Common myeloid progenitor, CD34-positive (primary cell): ENCODE data around the gene AGFG1.

ENCODE experiments used
- CTCF ChIA-PET: fragments of 350-600 bp; sonication (Branson Sonifier 250); formaldehyde crosslinking; loops from one replicate; lab custom pipeline; 2021; ENCODE audit warnings: antibody characterized with exemption; lab: Charles Lee
- POLR2A ChIA-PET: fragments of 350-600 bp; sonication (Branson Sonifier 250); formaldehyde crosslinking; loops from one replicate; lab custom pipeline; 2021; ENCODE audit warnings: antibody characterized with exemption; lab: Charles Lee
- DNase-seq, 3 donors: peaks; one replicate each; pipeline versions ENCODE4 v3.0.0 to v3.0.0-alpha.2; 2013
- H3K27ac ChIP-seq, 2 experiments: 1 replicate in 1 of 2; 2 replicates in 1 of 2; pipeline ENCODE4 v1.7.0; 2013; ENCODE audit warnings: inconsistent platforms in 2 of 2, low read length in 2 of 2, mild to moderate bottlenecking in 2 of 2, low read depth in 1 of 2, moderate library complexity in 1 of 2; ENCODE audit not compliant: severe bottlenecking in 2 of 2, insufficient read depth in 1 of 2, poor library complexity in 1 of 2
- H3K27me3 ChIP-seq, 5 experiments: replicated peaks in 2 of 5; 1 replicate in 3 of 5; 2 replicates in 2 of 5; pipeline versions ENCODE4 v1.6.1 to v1.7.0; 2013; ENCODE audit warnings: low read length in 4 of 5, mild to moderate bottlenecking in 2 of 5, moderate library complexity in 2 of 5, inconsistent platforms in 1 of 5; ENCODE audit not compliant: insufficient read depth in 5 of 5, control insufficient read depth in 4 of 5
- H3K36me3 ChIP-seq, 4 experiments: 1 replicate in 2 of 4; 2 replicates in 2 of 4; pipeline versions ENCODE4 v1.6.1 to v1.7.0; 2013; ENCODE audit warnings: low read length in 3 of 4, control low read depth in 1 of 4, mild to moderate bottlenecking in 1 of 4; ENCODE audit not compliant: control insufficient read depth in 4 of 4, insufficient read depth in 4 of 4
- H3K4me1 ChIP-seq, 4 experiments: 1 replicate in 3 of 4; 2 replicates in 1 of 4; pipeline versions ENCODE4 v1.6.1 to v1.7.1; 2013; ENCODE audit warnings: low read length in 3 of 4, mild to moderate bottlenecking in 3 of 4, control low read depth in 1 of 4, inconsistent platforms in 1 of 4, moderate library complexity in 1 of 4; ENCODE audit not compliant: control insufficient read depth in 4 of 4, insufficient read depth in 4 of 4; ENCODE audit errors: control extremely low read depth in 1 of 4
- H3K4me3 ChIP-seq, 7 experiments: 1 replicate in 4 of 7; 2 replicates in 3 of 7; pipeline versions ENCODE4 v1.5.1 to v1.7.0; 2013; ENCODE audit warnings: mild to moderate bottlenecking in 7 of 7, low read length in 6 of 7, moderate library complexity in 6 of 7, inconsistent platforms in 2 of 7, low read depth in 2 of 7, control low read depth in 1 of 7; ENCODE audit not compliant: insufficient read depth in 4 of 7, control insufficient read depth in 1 of 7; ENCODE audit errors: extremely low read depth in 1 of 7
- H3K9me3 ChIP-seq, 5 experiments: 1 replicate in 4 of 5; 2 replicates in 1 of 5; pipeline versions ENCODE4 v1.6.1 to v1.7.1; 2013; ENCODE audit warnings: low read length in 4 of 5, mild to moderate bottlenecking in 2 of 5, inconsistent platforms in 1 of 5, low read depth in 1 of 5, moderate library complexity in 1 of 5; ENCODE audit not compliant: control insufficient read depth in 4 of 5, insufficient read depth in 2 of 5; ENCODE audit errors: control extremely low read depth in 1 of 5
- WGBS: methylation state at CpG from one replicate; pipeline ENCODE4 v1.1.5; 2013; ENCODE audit not compliant: insufficient coverage; 5-methylcytosine and 5-hydroxymethylcytosine counted together

Gene AGFG1

GRCh38 chr2:227479865-227480475 lies 8.0 kb downstream of the AGFG1 start:
- no peaks in the 10 kb centered on the region for H3K9me3 ChIP-seq
- H3K4me3 ChIP-seq = no peak overlapping the region
- ChIA-PET POLR2A (no interaction called here), CTCF (interaction anchor here (0.6 to 1.7 kb wide), 7 partner anchors 9 to 286 kb away, joined by 3 to 14 read pairs (median 4); no protein-coding TSS in a partner anchor)
- WGBS = 50% methylated on average over 2 of the region's 2 CpGs
- H3K4me1 ChIP-seq = peaks cover 0 to 15% (median 5%) of the 10 kb centered on the region in 4 experiments
- no peaks in the 10 kb centered on the region for H3K27me3 ChIP-seq
- H3K36me3 ChIP-seq = no peaks in the 10 kb centered on the region
- H3K27ac ChIP-seq = no peak overlapping the region
- DNase-seq = peak in 2 of 3 donors; percentile 42 to 53

GRCh38 chr2:227480528-227480927 lies 8.6 kb downstream of the AGFG1 start:
- 60% methylated on average over 1 of the region's 2 CpGs for WGBS
- POLR2A ChIA-PET = no interaction called here
- H3K4me1 ChIP-seq = peaks cover 0 to 15% (median 5%) of the 10 kb centered on the region in 4 experiments
- H3K27me3 ChIP-seq = no peaks in the 10 kb centered on the region
- CTCF ChIA-PET = interaction anchor here (0.6 to 1.7 kb wide), 7 partner anchors 9 to 285 kb away, joined by 3 to 14 read pairs (median 5); no protein-coding TSS in a partner anchor
- no peaks in the 10 kb centered on the region for H3K36me3 ChIP-seq
- no peaks in the 10 kb centered on the region for H3K9me3 ChIP-seq
- no peak for DNase-seq
- H3K27ac ChIP-seq = no peak overlapping the region
- H3K4me3 ChIP-seq = no peak overlapping the region

GRCh38 chr2:227482638-227483340 lies 10.8 kb downstream of the AGFG1 start:
- POLR2A ChIA-PET = no interaction called here
- no peak overlapping the region for H3K27ac ChIP-seq
- H3K27me3 ChIP-seq = no peaks in the 10 kb centered on the region
- WGBS = no CpG with 5 or more reads among the region's 1 CpG
- H3K4me1 ChIP-seq = peaks cover 0 to 15% (median 5%) of the 10 kb centered on the region in 4 experiments
- CTCF ChIA-PET = interaction anchor here (0.6 to 1.1 kb wide), 4 partner anchors 15 to 283 kb away, joined by 3 to 5 read pairs (median 4); no protein-coding TSS in a partner anchor
- DNase-seq = peak in 2 of 3 donors; percentile 79 to 83
- no peaks in the 10 kb centered on the region for H3K36me3 ChIP-seq
- no peak overlapping the region for H3K4me3 ChIP-seq
- H3K9me3 ChIP-seq = peaks cover 0 to 3% (median 0%) of the 10 kb centered on the region in 5 experiments

- Histone ChIP-seq H3K36me3 (no peaks in the 10 kb centered on the region), H3K9me3 (peaks cover 0 to 3% (median 0%) of the 10 kb centered on the region in 5 experiments), H3K27me3 (no peaks in the 10 kb centered on the region), H3K4me3 (no peak overlapping the region), H3K27ac (no peak overlapping the region), H3K4me1 (peaks cover 0 to 13% (median 5%) of the 10 kb centered on the region in 4 experiments)
- POLR2A ChIA-PET = no interaction called here
- CTCF ChIA-PET = interaction anchor here (1.0 to 1.5 kb wide), 3 partner anchors 14 to 281 kb away, joined by 3 to 5 read pairs (median 3); no protein-coding TSS in a partner anchor
- no peak for DNase-seq
- no CpG with 5 or more reads among the region's 1 CpG for WGBS
These were observed 13.5 kb downstream of the AGFG1 start for GRCh38 chr2:227485429-227485828.

GRCh38 chr2:227486688-227487087 lies 14.7 kb downstream of the AGFG1 start:
- Histone ChIP-seq H3K9me3 (peaks cover 0 to 3% (median 0%) of the 10 kb centered on the region in 5 experiments), H3K4me1 (peaks cover 0 to 10% (median 5%) of the 10 kb centered on the region in 4 experiments), H3K4me3 (no peak overlapping the region), H3K27ac (no peak overlapping the region), H3K27me3 (no peaks in the 10 kb centered on the region), H3K36me3 (no peaks in the 10 kb centered on the region)
- CTCF ChIA-PET = interaction anchor here (1.2 kb wide), 1 partner anchor 279 kb away, joined by 3 read pairs; no protein-coding TSS in a partner anchor
- WGBS = 100% methylated on average over 1 of the region's 2 CpGs
- POLR2A ChIA-PET = no interaction called here
- no peak for DNase-seq

GRCh38 chr2:227488045-227488444 lies 16.1 kb downstream of the AGFG1 start:
- WGBS = no CpG with 5 or more reads among the region's 3 CpGs
- CTCF ChIA-PET = interaction anchor here (0.6 kb wide), 1 partner anchor 34 kb away, joined by 3 read pairs; no protein-coding TSS in a partner anchor

More at GRCh38 chr2:227488045-227488444, 16.1 kb downstream of the AGFG1 start:
- peaks cover 0 to 3% (median 1%) of the 10 kb centered on the region in 4 experiments for H3K4me1 ChIP-seq
- H3K4me3 ChIP-seq = no peak overlapping the region
- H3K27me3 ChIP-seq = no peaks in the 10 kb centered on the region
- DNase-seq = no peak
- H3K27ac ChIP-seq = no peak overlapping the region
- H3K9me3 ChIP-seq = peaks cover 0 to 3% (median 0%) of the 10 kb centered on the region in 5 experiments
- H3K36me3 ChIP-seq = no peaks in the 10 kb centered on the region
- POLR2A ChIA-PET = no interaction called here
